Stimulated activated effector memory CD8-positive, alpha-beta T cell treated with anti-CD3 and anti-CD28 coated beads, Interleukin-12 subunit alpha, Interleukin-12 subunit beta, amount 100 ng/mL, for 72 hours (primary cell): ENCODE data around the gene SUCLG1.

Source experiments
- ATAC-seq: fragments of 150-1000 bp; cut with Tn5 transposase; 2 replicates; pipeline ENCODE4 v1.10.0; 2021
- DNase-seq, 2 donors: peaks; one replicate each; pipeline ENCODE4 v3.0.0; 2021 to 2022; ENCODE audit warnings: low spot score in 2 of 2
- H3K27ac Mint-ChIP-seq: one replicate; pipeline ENCODE4 v1.8.0; 2022; ENCODE audit warnings: mild to moderate bottlenecking, mixed read lengths
- H3K36me3 Mint-ChIP-seq: one replicate; pipeline ENCODE4 v1.8.0; 2022; ENCODE audit warnings: mild to moderate bottlenecking, mixed read lengths
- H3K4me1 Mint-ChIP-seq: one replicate; pipeline ENCODE4 v1.8.0; 2022; ENCODE audit warnings: mixed read lengths
- H3K4me3 Mint-ChIP-seq: one replicate; pipeline ENCODE4 v1.8.0; 2022; ENCODE audit warnings: mild to moderate bottlenecking, mixed read lengths
- H3K9me3 Mint-ChIP-seq: one replicate; pipeline ENCODE4 v1.8.0; 2022; ENCODE audit warnings: mixed read lengths

SUCLG1 gene

GRCh38 chr2:84459018-84459943, at the start of gene SUCLG1:
TSS of gene SUCLG1 (minus strand) at chr2:84459280. CDS start at chr2:84459269, 11 bp downstream.
- Mint-ChIP-seq H3K4me1 (peaks cover 38% of the 10 kb centered on the region), H3K9me3 (no peaks in the 10 kb centered on the region), H3K4me3 (peak within 1 kb of the TSS; percentile 96), H3K27ac (peak within 1 kb of the TSS; percentile 99), H3K36me3 (no peaks in the 10 kb centered on the region)
- peak; percentile 79 to 93 for DNase-seq
- ATAC-seq = peak; percentile 99

- no peak overlapping the region for H3K4me3 Mint-ChIP-seq
- DNase-seq (no peak), ATAC-seq (peak; percentile 51)
- H3K9me3 Mint-ChIP-seq = no peaks in the 10 kb centered on the region
- H3K36me3 Mint-ChIP-seq = no peaks in the 10 kb centered on the region
- H3K4me1 Mint-ChIP-seq = no peaks in the 10 kb centered on the region
- H3K27ac Mint-ChIP-seq = no peak overlapping the region
These were observed 39.2 kb upstream of the SUCLG1 start for GRCh38 chr2:84498150-84498799.

GRCh38 chr2:84497285-84497684, 38.2 kb upstream of the SUCLG1 start:
- Mint-ChIP-seq H3K36me3 (no peaks in the 10 kb centered on the region), H3K9me3 (no peaks in the 10 kb centered on the region), H3K4me3 (no peak overlapping the region), H3K4me1 (no peaks in the 10 kb centered on the region), H3K27ac (no peak overlapping the region)
- ATAC-seq = no peak
- no peak for DNase-seq

GRCh38 chr2:84496386-84496785, 37.3 kb upstream of the SUCLG1 start:
- no peaks in the 10 kb centered on the region for H3K4me1 Mint-ChIP-seq
- ATAC-seq (no peak), DNase-seq (no peak)
- no peaks in the 10 kb centered on the region for H3K9me3 Mint-ChIP-seq
- no peaks in the 10 kb centered on the region for H3K36me3 Mint-ChIP-seq
- no peak overlapping the region for H3K4me3 Mint-ChIP-seq
- H3K27ac Mint-ChIP-seq = no peak overlapping the region

- peak; percentile 89 for ATAC-seq
- peak in 1 of 2 donors; percentile 12 for DNase-seq
- H3K27ac Mint-ChIP-seq = no peak overlapping the region
- no peaks in the 10 kb centered on the region for H3K36me3 Mint-ChIP-seq
- H3K4me1 Mint-ChIP-seq = no peaks in the 10 kb centered on the region
- H3K4me3 Mint-ChIP-seq = no peak overlapping the region
- no peaks in the 10 kb centered on the region for H3K9me3 Mint-ChIP-seq
These were observed 36.6 kb upstream of the SUCLG1 start for GRCh38 chr2:84495539-84496146.

GRCh38 chr2:84494070-84494469, 35.0 kb upstream of the SUCLG1 start:
- ATAC-seq (no peak), DNase-seq (no peak)
- Mint-ChIP-seq H3K27ac (no peak overlapping the region), H3K9me3 (no peaks in the 10 kb centered on the region), H3K36me3 (no peaks in the 10 kb centered on the region), H3K4me1 (no peaks in the 10 kb centered on the region), H3K4me3 (no peak overlapping the region)

- Mint-ChIP-seq H3K27ac (no peak overlapping the region), H3K4me3 (no peak overlapping the region), H3K36me3 (no peaks in the 10 kb centered on the region), H3K4me1 (no peaks in the 10 kb centered on the region), H3K9me3 (no peaks in the 10 kb centered on the region)
- ATAC-seq (no peak), DNase-seq (no peak)
These were observed 34.4 kb upstream of the SUCLG1 start for GRCh38 chr2:84493514-84493913.

- H3K4me1 Mint-ChIP-seq = no peaks in the 10 kb centered on the region
- no peaks in the 10 kb centered on the region for H3K9me3 Mint-ChIP-seq
- DNase-seq (no peak), ATAC-seq (no peak)
- no peak overlapping the region for H3K4me3 Mint-ChIP-seq
- H3K36me3 Mint-ChIP-seq = no peaks in the 10 kb centered on the region
- no peak overlapping the region for H3K27ac Mint-ChIP-seq
These were observed 33.5 kb upstream of the SUCLG1 start for GRCh38 chr2:84492571-84492970.

- Mint-ChIP-seq H3K36me3 (no peaks in the 10 kb centered on the region), H3K27ac (no peak overlapping the region), H3K4me1 (no peaks in the 10 kb centered on the region), H3K4me3 (no peak overlapping the region), H3K9me3 (no peaks in the 10 kb centered on the region)
- ATAC-seq = no peak
- DNase-seq = no peak
These were observed 32.7 kb upstream of the SUCLG1 start for GRCh38 chr2:84491741-84492140.

- no peak overlapping the region for H3K27ac Mint-ChIP-seq
- no peak for ATAC-seq
- no peaks in the 10 kb centered on the region for H3K9me3 Mint-ChIP-seq
- no peak for DNase-seq
- no peaks in the 10 kb centered on the region for H3K4me1 Mint-ChIP-seq
- H3K36me3 Mint-ChIP-seq = no peaks in the 10 kb centered on the region
- no peak overlapping the region for H3K4me3 Mint-ChIP-seq
These were observed 32.2 kb upstream of the SUCLG1 start for GRCh38 chr2:84491256-84491655.

GRCh38 chr2:84487298-84487996, 28.4 kb upstream of the SUCLG1 start:
- no peak overlapping the region for H3K4me3 Mint-ChIP-seq
- ATAC-seq = no peak
- H3K9me3 Mint-ChIP-seq = no peaks in the 10 kb centered on the region
- H3K27ac Mint-ChIP-seq = no peak overlapping the region
- no peaks in the 10 kb centered on the region for H3K36me3 Mint-ChIP-seq
- no peaks in the 10 kb centered on the region for H3K4me1 Mint-ChIP-seq
- no peak for DNase-seq

- Mint-ChIP-seq H3K9me3 (no peaks in the 10 kb centered on the region), H3K36me3 (no peaks in the 10 kb centered on the region), H3K4me3 (no peak overlapping the region), H3K4me1 (peaks cover 6% of the 10 kb centered on the region), H3K27ac (no peak overlapping the region)
- no peak for ATAC-seq
- no peak for DNase-seq
These were observed 27.5 kb upstream of the SUCLG1 start for GRCh38 chr2:84486441-84487115.

- ATAC-seq (no peak), DNase-seq (no peak)
- Mint-ChIP-seq H3K27ac (no peak overlapping the region), H3K9me3 (no peaks in the 10 kb centered on the region), H3K4me3 (no peak overlapping the region), H3K4me1 (peaks cover 11% of the 10 kb centered on the region), H3K36me3 (no peaks in the 10 kb centered on the region)
These were observed 24.2 kb upstream of the SUCLG1 start for GRCh38 chr2:84483320-84483719.

GRCh38 chr2:84482603-84483002, 23.5 kb upstream of the SUCLG1 start:
- DNase-seq (no peak), ATAC-seq (no peak)
- no peak overlapping the region for H3K4me3 Mint-ChIP-seq
- H3K36me3 Mint-ChIP-seq = no peaks in the 10 kb centered on the region
- H3K27ac Mint-ChIP-seq = no peak overlapping the region
- H3K9me3 Mint-ChIP-seq = peaks cover under 1% of the 10 kb centered on the region
- peaks cover 11% of the 10 kb centered on the region for H3K4me1 Mint-ChIP-seq

GRCh38 chr2:84481702-84482101, 22.6 kb upstream of the SUCLG1 start:
- Mint-ChIP-seq H3K9me3 (peaks cover 4% of the 10 kb centered on the region), H3K4me1 (peaks cover 11% of the 10 kb centered on the region), H3K4me3 (no peak overlapping the region), H3K27ac (peak overlapping the region; percentile 70), H3K36me3 (no peaks in the 10 kb centered on the region)
- no peak for DNase-seq
- peak; percentile 92 for ATAC-seq
